Hematopoietic multipotent progenitor cell treated with erythropoietin and hydrocortisone succinate and interleukin-3 and kit ligand, for 17 days (in vitro differentiated cells): Measurements from ENCODE around the gene EFHD2.
"Not testable (repeated sequence)": the region's sequence is repeated elsewhere in the genome, so short reads cannot be mapped to it uniquely, and the experiment has no call there.

Source experiments
- DNase-seq: peaks from one replicate; pipeline ENCODE4 v3.0.0-alpha.2; 2015; ENCODE audit warnings: low spot score

EFHD2 gene

GRCh38 chr1:15452866-15453571 is 43.3 kb downstream of the EFHD2 start:
- no peak for DNase-seq

- DNase-seq = no peak
Observed at GRCh38 chr1:15453734-15454133, 44.0 kb downstream of the EFHD2 start.

- DNase-seq = no peak
Observed at GRCh38 chr1:15454256-15454655, 44.6 kb downstream of the EFHD2 start.

GRCh38 chr1:15455522-15455921 is 45.8 kb downstream of the EFHD2 start:
- DNase-seq = no peak

- no peak for DNase-seq
Observed at GRCh38 chr1:15456313-15456954, 46.7 kb downstream of the EFHD2 start, which contains the start of gene CELA2A. TSS of gene CELA2A (plus strand) at chr1:15456732. CDS start at chr1:15456754, 22 bp downstream.

- DNase-seq = no peak
Observed at GRCh38 chr1:15457585-15457984, 47.9 kb downstream of the EFHD2 start.

- not testable (repeated sequence) for DNase-seq
Observed at GRCh38 chr1:15458388-15458787, 48.7 kb downstream of the EFHD2 start.

GRCh38 chr1:15459771-15460707 is 50.4 kb downstream of the EFHD2 start:
- no peak for DNase-seq

GRCh38 chr1:15460708-15461095 is 51.0 kb downstream of the EFHD2 start:
- DNase-seq = no peak

GRCh38 chr1:15463064-15463800 is 53.5 kb downstream of the EFHD2 start:
- not testable (repeated sequence) for DNase-seq

GRCh38 chr1:15463926-15464322 is 54.2 kb downstream of the EFHD2 start:
- not testable (repeated sequence) for DNase-seq

GRCh38 chr1:15465674-15466073 is 56.0 kb downstream of the EFHD2 start:
- DNase-seq = no peak

GRCh38 chr1:15466955-15467625 is 57.4 kb downstream of the EFHD2 start:
- DNase-seq = not testable (repeated sequence)

- no peak for DNase-seq
Observed at GRCh38 chr1:15468145-15468544, 58.5 kb downstream of the EFHD2 start.

- no peak for DNase-seq
Observed at GRCh38 chr1:15469361-15469760, 59.7 kb downstream of the EFHD2 start.

- not testable (repeated sequence) for DNase-seq
Observed at GRCh38 chr1:15469821-15470448, 60.2 kb downstream of the EFHD2 start.

GRCh38 chr1:15471067-15471466 is 61.4 kb downstream of the EFHD2 start:
- DNase-seq = not testable (repeated sequence)

GRCh38 chr1:15471723-15472122 is 62.0 kb downstream of the EFHD2 start:
- not testable (repeated sequence) for DNase-seq

- DNase-seq = no peak
Observed at GRCh38 chr1:15472587-15472986, 62.9 kb downstream of the EFHD2 start.

GRCh38 chr1:15475752-15476314 is 66.1 kb downstream of the EFHD2 start, which contains the start of gene CELA2B:
TSS of gene CELA2B (plus strand) at chr1:15476104. CDS start at chr1:15476126, 22 bp downstream.
- no peak for DNase-seq
